Measurements from ENCODE around the gene MRPL37. TPM values are rescaled to one million over a fixed set of nuclear protein-coding genes. Genes with fewer than 3 reads are reported as not detected.
A peak's percentile ranks its signal among the peaks of the same experiment; 100 is the strongest.

MRPL37 gene
- total and polyA plus RNA-seq, 8 donors, result 24.8 to 111 (median 50.9) TPM

- Histone ChIP-seq H3K9me3 (no peaks in the 10 kb centered on the region), H3K4me1 (peaks cover 7 to 9% (median 8%) of the 10 kb centered on the region in 4 donors), H3K27ac (peak overlapping the region in 3 of 5 donors; percentile 18 to 38 (median 19)), H3K36me3 (no peaks in the 10 kb centered on the region), H3K4me3 (no peak overlapping the region), H3K27me3 (no peaks in the 10 kb centered on the region)
- intact Hi-C loops (cut with DNase I; ENCODE audit: low total_unique reads), result no loop called here
- TF ChIP-seq POLR2AphosphoS5 (IDR thresholded peaks at IDR 0.05) (no peak), CTCF (IDR thresholded peaks at IDR 0.05) (no peak), POLR2A (IDR thresholded peaks at IDR 0.05) (no peak)
- WGBS, 5 donors, result 50 to 57% (median 56%) methylated on average over 18 to 19 of the region's 19 CpGs
- DNase-seq, result peak; percentile 64 to 75
These were observed 46.2 kb upstream of the MRPL37 start for GRCh38 chr1:54153535-54154439.

GRCh38 chr1:54156201-54156600, 43.8 kb upstream of the MRPL37 start:
- intact Hi-C loops (cut with DNase I; ENCODE audit: low total_unique reads), result no loop called here
- no peak for DNase-seq
- Histone ChIP-seq H3K36me3 (no peaks in the 10 kb centered on the region), H3K4me1 (peaks cover 7 to 9% (median 8%) of the 10 kb centered on the region in 4 donors), H3K27me3 (no peaks in the 10 kb centered on the region), H3K9me3 (no peaks in the 10 kb centered on the region), H3K4me3 (no peak overlapping the region), H3K27ac (no peak overlapping the region)
- TF ChIP-seq EP300 (IDR thresholded peaks at IDR 0.05) (no peak), POLR2AphosphoS5 (IDR thresholded peaks at IDR 0.05) (no peak), POLR2A (IDR thresholded peaks at IDR 0.05) (no peak), CTCF (IDR thresholded peaks at IDR 0.05) (no peak)
- 89 to 95% (median 92%) methylated on average over 3 of the region's 3 CpGs for WGBS, 5 donors

- intact Hi-C loops (cut with DNase I; ENCODE audit: low total_unique reads), result no loop called here
- H3K27me3 ChIP-seq, result no peaks in the 10 kb centered on the region
- no peak for DNase-seq
- H3K27ac ChIP-seq, result no peak overlapping the region
- no peak overlapping the region for H3K4me3 ChIP-seq
- H3K4me1 ChIP-seq, result peaks cover 7 to 9% (median 8%) of the 10 kb centered on the region in 4 donors
- no peaks in the 10 kb centered on the region for H3K36me3 ChIP-seq
- 87 to 96% (median 93%) methylated on average over 7 of the region's 7 CpGs for WGBS, 5 donors
- no peaks in the 10 kb centered on the region for H3K9me3 ChIP-seq
- TF ChIP-seq EP300 (IDR thresholded peaks at IDR 0.05) (no peak), POLR2AphosphoS5 (IDR thresholded peaks at IDR 0.05) (no peak), CTCF (IDR thresholded peaks at IDR 0.05) (no peak), POLR2A (IDR thresholded peaks at IDR 0.05) (no peak)
These were observed 43.0 kb upstream of the MRPL37 start for GRCh38 chr1:54156986-54157385.

GRCh38 chr1:54157401-54157800, 42.6 kb upstream of the MRPL37 start:
- DNase-seq, result no peak
- no peaks in the 10 kb centered on the region for H3K27me3 ChIP-seq
- intact Hi-C loops (cut with DNase I; ENCODE audit: low total_unique reads), result no loop called here
- no peak for TF ChIP-seq POLR2AphosphoS5 (IDR thresholded peaks at IDR 0.05)
- TF ChIP-seq EP300 (IDR thresholded peaks at IDR 0.05), result no peak
- no peak for TF ChIP-seq CTCF (IDR thresholded peaks at IDR 0.05)
- TF ChIP-seq POLR2A (IDR thresholded peaks at IDR 0.05), result no peak
- no peaks in the 10 kb centered on the region for H3K36me3 ChIP-seq
- H3K4me3 ChIP-seq, result no peak overlapping the region
- no peaks in the 10 kb centered on the region for H3K9me3 ChIP-seq
- peaks cover 7 to 9% (median 8%) of the 10 kb centered on the region in 4 donors for H3K4me1 ChIP-seq
- H3K27ac ChIP-seq, result no peak overlapping the region
- 84 to 91% (median 88%) methylated on average over 6 of the region's 6 CpGs for WGBS, 5 donors
